ENCODE measurements around the gene SLC25A28.

DNA sequence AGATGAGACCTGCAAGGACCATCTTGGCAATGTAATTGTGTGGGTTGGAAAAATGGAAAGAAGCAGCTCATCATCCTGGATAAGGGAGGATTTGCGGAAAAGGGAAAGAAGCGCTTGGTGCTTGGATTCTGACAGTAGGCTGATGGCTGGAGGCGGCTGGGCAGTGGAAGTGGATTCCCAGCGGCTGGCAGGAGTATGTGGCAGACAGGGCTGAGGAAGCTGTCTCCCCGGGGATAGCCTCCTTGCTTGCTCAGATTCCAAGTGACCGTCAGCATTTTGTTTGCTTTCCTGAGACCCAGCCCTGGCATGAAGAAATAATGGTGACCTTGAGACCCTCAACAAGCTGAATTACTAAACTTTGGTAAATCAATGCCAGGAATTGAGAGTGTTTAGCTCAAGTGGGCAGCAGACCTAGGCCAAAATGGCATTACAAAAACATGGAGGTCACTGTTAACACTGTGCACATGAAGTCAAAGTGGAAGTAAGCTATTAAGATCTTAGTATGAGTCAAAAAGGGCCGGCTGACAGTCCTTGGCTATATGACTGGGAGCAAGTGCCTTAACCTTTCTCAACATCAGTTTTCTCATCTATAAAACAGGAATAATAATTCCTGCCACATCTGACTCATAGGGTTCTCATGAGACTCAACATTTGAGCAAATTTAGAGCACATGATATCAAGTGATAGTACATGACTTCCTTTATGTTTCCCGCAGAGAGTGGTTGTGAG is 21.3 kb downstream of the SLC25A28 start:
- TF ChIP-seq CTCF (IDR thresholded peaks at IDR 0.05) (no peak), POLR2A (IDR thresholded peaks at IDR 0.05) (no peak)

Measured in testis (tissue), 2 donors.